GM19043 (cell line): Measurements from ENCODE around the gene EEF1AKMT1.

Source experiments
- ATAC-seq: cut with Tn5 transposase; IDR thresholded peaks from one replicate; pipeline ENCODE4 v1.9.1; 2021; ENCODE audit warnings: low read depth; ENCODE audit not compliant: unreplicated experiment

EEF1AKMT1 gene

GRCh38 chr13:20721058-20721453 lies 52.7 kb downstream of the EEF1AKMT1 start:
- no peak for ATAC-seq

- ATAC-seq = no peak
Observed at GRCh38 chr13:20720499-20720898, 53.3 kb downstream of the EEF1AKMT1 start.

- no peak for ATAC-seq
Observed at GRCh38 chr13:20719783-20720182, 54.0 kb downstream of the EEF1AKMT1 start.

- ATAC-seq = no peak
Observed at GRCh38 chr13:20718958-20719566, 54.7 kb downstream of the EEF1AKMT1 start.

GRCh38 chr13:20717581-20718542 lies 55.9 kb downstream of the EEF1AKMT1 start:
- no peak for ATAC-seq

- ATAC-seq = no peak
Observed at GRCh38 chr13:20716951-20717350, 56.8 kb downstream of the EEF1AKMT1 start.

- no peak for ATAC-seq
Observed at GRCh38 chr13:20715330-20715712, 58.4 kb downstream of the EEF1AKMT1 start.

GRCh38 chr13:20714563-20715329 lies 59.0 kb downstream of the EEF1AKMT1 start:
- no peak for ATAC-seq

GRCh38 chr13:20714161-20714560 lies 59.6 kb downstream of the EEF1AKMT1 start:
- no peak for ATAC-seq

- no peak for ATAC-seq
Observed at GRCh38 chr13:20713751-20714150, 60.0 kb downstream of the EEF1AKMT1 start.

- no peak for ATAC-seq
Observed at GRCh38 chr13:20713014-20713376, 60.8 kb downstream of the EEF1AKMT1 start.

- no peak for ATAC-seq
Observed at GRCh38 chr13:20711301-20712044, 62.3 kb downstream of the EEF1AKMT1 start.

GRCh38 chr13:20709782-20710181 lies 64.0 kb downstream of the EEF1AKMT1 start:
- ATAC-seq = no peak

GRCh38 chr13:20709369-20709768 lies 64.4 kb downstream of the EEF1AKMT1 start:
- ATAC-seq = no peak

GRCh38 chr13:20708216-20708615 lies 65.5 kb downstream of the EEF1AKMT1 start:
- ATAC-seq = no peak

- no peak for ATAC-seq
Observed at GRCh38 chr13:20706661-20707060, 67.1 kb downstream of the EEF1AKMT1 start.

GRCh38 chr13:20704459-20705069 lies 69.2 kb downstream of the EEF1AKMT1 start:
- ATAC-seq = no peak

GRCh38 chr13:20703780-20704458 lies 69.8 kb downstream of the EEF1AKMT1 start:
- ATAC-seq = peak; percentile 84
